ENCODE results near the gene KY.

- no peak for TF ChIP-seq POLR2A (IDR thresholded peaks at IDR 0.05)
- TF ChIP-seq CTCF (IDR thresholded peaks at IDR 0.05 in 4 of 5, conservative IDR thresholded peaks at IDR 0.05 in 1 of 5): no peak
Measured at GRCh38 chr3:134658555-134658954, 7.7 kb upstream of the KY start.

Data from gastrocnemius medialis (tissue), 4 donors.